GM23338 (cell line): Measurements from ENCODE around the gene ADCY5. TPM values are rescaled to one million over a fixed set of nuclear protein-coding genes. Genes with fewer than 3 reads are reported as not detected.

Source experiments
- ATAC-seq: fragments of 200-7000 bp; cut with Tn5 transposase; 3 replicates; pipeline ENCODE4 v1.9.1; 2020
- DNase-seq: peaks from one replicate; pipeline ENCODE4 v3.0.0-alpha.2; 2015; ENCODE audit warnings: low spot score
- H2AFZ ChIP-seq: fragments of 200-600 bp; sonication (generic); 2 replicates; pipeline ENCODE4 v1.8.0; 2016; ENCODE audit warnings: antibody characterized with exemption, mild to moderate bottlenecking, moderate library complexity
- H3F3A ChIP-seq: fragments of 200-600 bp; sonication (generic); replicated peaks from 2 replicates; pipeline ENCODE4 v1.8.0; 2017; ENCODE audit warnings: antibody characterized with exemption, mixed run types, low read depth
- H3K27ac ChIP-seq: fragments of 200-600 bp; sonication (generic); 2 replicates; pipeline ENCODE4 v1.6.1; 2016; ENCODE audit warnings: low read depth
- H3K27me3 ChIP-seq: fragments of 200-600 bp; sonication (generic); 2 replicates; pipeline ENCODE4 v1.8.0; 2016; ENCODE audit warnings: mild to moderate bottlenecking, mixed run types, moderate library complexity; ENCODE audit not compliant: insufficient read depth
- H3K36me3 ChIP-seq: fragments of 200-600 bp; sonication (generic); 2 replicates; pipeline ENCODE4 v1.8.0; 2016; ENCODE audit warnings: mild to moderate bottlenecking; ENCODE audit not compliant: insufficient read depth
- H3K4me1 ChIP-seq: fragments of 200-600 bp; sonication (generic); 2 replicates; pipeline ENCODE4 v1.8.0; 2016; ENCODE audit warnings: mild to moderate bottlenecking, moderate library complexity; ENCODE audit not compliant: insufficient read depth
- H3K4me2 ChIP-seq: fragments of 200-600 bp; sonication (generic); 2 replicates; pipeline ENCODE4 v1.7.1; 2017; ENCODE audit warnings: mixed run types
- H3K4me3 ChIP-seq: fragments of 200-600 bp; sonication (generic); 2 replicates; pipeline ENCODE4 v1.6.1; 2016; ENCODE audit warnings: mixed run types
- H3K79me2 ChIP-seq: fragments of 200-600 bp; sonication (generic); replicated peaks from 2 replicates; pipeline ENCODE4 v1.8.0; 2017; ENCODE audit warnings: mild to moderate bottlenecking; ENCODE audit not compliant: insufficient read depth
- H3K9me2 ChIP-seq: fragments of 200-600 bp; sonication (generic); 2 replicates; pipeline ENCODE4 v1.8.0; 2017; ENCODE audit not compliant: insufficient read depth
- H4K20me1 ChIP-seq: fragments of 200-600 bp; sonication (generic); replicated peaks from 2 replicates; pipeline ENCODE4 v1.8.0; 2017; ENCODE audit warnings: mild to moderate bottlenecking; ENCODE audit not compliant: insufficient read depth
- H3K27ac Mint-ChIP-seq: 2 replicates; pipeline ENCODE4 v1.8.0; 2020; ENCODE audit warnings: inconsistent platforms, mild to moderate bottlenecking, moderate library complexity, mixed read lengths
- H3K27me3 Mint-ChIP-seq: 3 replicates; pipeline ENCODE4 v1.8.0; 2022; ENCODE audit warnings: low read depth, mild to moderate bottlenecking, moderate library complexity, mixed read lengths, inconsistent platforms; ENCODE audit not compliant: insufficient read depth, poor library complexity
- H3K36me3 Mint-ChIP-seq: 3 replicates; pipeline ENCODE4 v1.8.0; 2021; ENCODE audit warnings: low read depth, mild to moderate bottlenecking, inconsistent platforms, moderate library complexity, mixed read lengths
- H3K4me1 Mint-ChIP-seq: 3 replicates; pipeline ENCODE4 v1.8.0; 2020; ENCODE audit warnings: mild to moderate bottlenecking, inconsistent platforms, mixed read lengths
- H3K4me3 Mint-ChIP-seq: 3 replicates; pipeline ENCODE4 v1.8.0; 2021; ENCODE audit warnings: moderate library complexity, mild to moderate bottlenecking, inconsistent platforms, mixed read lengths
- H3K9me3 Mint-ChIP-seq: 3 replicates; pipeline ENCODE4 v1.8.0; 2020; ENCODE audit warnings: moderate library complexity, mild to moderate bottlenecking, inconsistent platforms, mixed read lengths
- CREB1 ChIP-seq: fragments of 250-450 bp; sonication (Bioruptor Pico); IDR thresholded peaks from 2 replicates; pipeline ENCODE4 v1.5.0; 2020; ENCODE audit warnings: low read depth, mild to moderate bottlenecking, moderate library complexity
- EZH2 ChIP-seq: fragments of 200-600 bp; sonication (generic); IDR thresholded peaks from one replicate; pipeline ENCODE4 v1.8.0; 2017; ENCODE audit warnings: antibody characterized with exemption, mild to moderate bottlenecking, low read depth; ENCODE audit not compliant: unreplicated experiment
- JUNB ChIP-seq: IDR thresholded peaks from one replicate; pipeline ENCODE4 v1.6.1; 2016; ENCODE audit warnings: antibody characterized with exemption; ENCODE audit not compliant: unreplicated experiment
- NANOG ChIP-seq: IDR thresholded peaks from 2 replicates; pipeline ENCODE4 v1.6.1; 2016; ENCODE audit warnings: antibody characterized with exemption, borderline replicate concordance
- POLR2AphosphoS5 ChIP-seq: IDR thresholded peaks from 2 replicates; pipeline ENCODE4 v1.6.1; 2016; ENCODE audit warnings: antibody characterized with exemption, low read depth
- REST ChIP-seq: IDR thresholded peaks from one replicate; pipeline ENCODE4 v1.6.1; 2018; ENCODE audit warnings: antibody characterized with exemption; ENCODE audit not compliant: unreplicated experiment
- ZNF114 ChIP-seq: fragments of 250-450 bp; sonication (Bioruptor Pico); IDR thresholded peaks from 2 replicates; pipeline ENCODE4 v1.5.0; 2020; ENCODE audit warnings: mild to moderate bottlenecking, moderate library complexity
- polyA plus RNA-seq: library from polyadenylated mRNA; unstranded; fragments of >200 nt; fragmentation: Nextera tagmentation; extraction: Ambion mirVana; gene quantifications from 2 replicates; pipeline ENCODE4 v1.2.1, GENCODE V29; 2016
- total RNA-seq: library from RNA; depleted of rRNA; stranded (reverse); fragments of >200 nt; shearing (Covaris generic); gene quantifications from 2 replicates; pipeline ENCODE4 v1.2.3, GENCODE V29; 2014
- TF ChIP-seq, protein P1 (sequence below), 2 experiments: fragments of 200-600 bp in 1 of 2; sonication (generic) in 1 of 2; conservative IDR thresholded peaks; 2 replicates each; pipeline versions ENCODE4 v1.5.1 to v1.6.1; 2016 to 2017; ENCODE audit warnings: antibody characterized with exemption in 2 of 2, low read depth in 2 of 2, mild to moderate bottlenecking in 2 of 2, moderate library complexity in 1 of 2
- TF ChIP-seq, protein P2 (sequence below): IDR thresholded peaks from 2 replicates; pipeline ENCODE4 v1.6.1; 2016; ENCODE audit warnings: antibody characterized with exemption

The ADCY5 gene
- total and polyA plus RNA-seq, 2 experiments from 2014 or later, result 3.5 to 10.2 TPM

DNA sequence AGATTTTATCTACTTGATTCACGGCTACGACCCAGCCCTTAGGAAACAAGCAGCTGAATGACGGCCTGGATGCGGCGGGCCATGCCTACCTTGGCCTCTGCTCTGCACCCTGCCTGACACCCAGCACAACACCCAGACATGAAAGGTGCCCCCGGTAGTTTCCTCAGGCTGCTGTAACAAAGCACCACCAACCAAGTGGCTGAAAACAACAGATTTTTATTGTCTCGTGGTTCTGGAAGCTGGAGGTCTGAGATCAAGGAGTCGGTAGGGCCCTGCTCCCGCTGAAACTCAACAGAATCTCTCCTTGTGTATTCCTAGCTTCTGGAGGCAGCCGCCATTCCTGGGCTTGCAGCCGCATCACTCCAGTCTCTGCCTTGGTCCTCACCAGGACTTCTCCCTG is 111.7 kb downstream of the ADCY5 start (continued):
- TF ChIP-seq, protein P1, sequence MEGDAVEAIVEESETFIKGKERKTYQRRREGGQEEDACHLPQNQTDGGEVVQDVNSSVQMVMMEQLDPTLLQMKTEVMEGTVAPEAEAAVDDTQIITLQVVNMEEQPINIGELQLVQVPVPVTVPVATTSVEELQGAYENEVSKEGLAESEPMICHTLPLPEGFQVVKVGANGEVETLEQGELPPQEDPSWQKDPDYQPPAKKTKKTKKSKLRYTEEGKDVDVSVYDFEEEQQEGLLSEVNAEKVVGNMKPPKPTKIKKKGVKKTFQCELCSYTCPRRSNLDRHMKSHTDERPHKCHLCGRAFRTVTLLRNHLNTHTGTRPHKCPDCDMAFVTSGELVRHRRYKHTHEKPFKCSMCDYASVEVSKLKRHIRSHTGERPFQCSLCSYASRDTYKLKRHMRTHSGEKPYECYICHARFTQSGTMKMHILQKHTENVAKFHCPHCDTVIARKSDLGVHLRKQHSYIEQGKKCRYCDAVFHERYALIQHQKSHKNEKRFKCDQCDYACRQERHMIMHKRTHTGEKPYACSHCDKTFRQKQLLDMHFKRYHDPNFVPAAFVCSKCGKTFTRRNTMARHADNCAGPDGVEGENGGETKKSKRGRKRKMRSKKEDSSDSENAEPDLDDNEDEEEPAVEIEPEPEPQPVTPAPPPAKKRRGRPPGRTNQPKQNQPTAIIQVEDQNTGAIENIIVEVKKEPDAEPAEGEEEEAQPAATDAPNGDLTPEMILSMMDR (conservative IDR thresholded peaks at IDR 0.05; ENCODE audit: low read depth in 2 of 2), result no peak
- TF ChIP-seq NANOG, result no peak

- TF ChIP-seq POLR2AphosphoS5, result no peak
- no peak for TF ChIP-seq JUNB
- no peak for TF ChIP-seq ZNF114
- TF ChIP-seq, protein P2, sequence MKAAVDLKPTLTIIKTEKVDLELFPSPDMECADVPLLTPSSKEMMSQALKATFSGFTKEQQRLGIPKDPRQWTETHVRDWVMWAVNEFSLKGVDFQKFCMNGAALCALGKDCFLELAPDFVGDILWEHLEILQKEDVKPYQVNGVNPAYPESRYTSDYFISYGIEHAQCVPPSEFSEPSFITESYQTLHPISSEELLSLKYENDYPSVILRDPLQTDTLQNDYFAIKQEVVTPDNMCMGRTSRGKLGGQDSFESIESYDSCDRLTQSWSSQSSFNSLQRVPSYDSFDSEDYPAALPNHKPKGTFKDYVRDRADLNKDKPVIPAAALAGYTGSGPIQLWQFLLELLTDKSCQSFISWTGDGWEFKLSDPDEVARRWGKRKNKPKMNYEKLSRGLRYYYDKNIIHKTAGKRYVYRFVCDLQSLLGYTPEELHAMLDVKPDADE, result no peak
- no peak for TF ChIP-seq CREB1 (CRISPR knock-in tag)
- TF ChIP-seq NANOG, result no peak
- Mint-ChIP-seq H3K4me3 (no peak overlapping the region), H3K4me1 (no peaks in the 10 kb centered on the region), H3K27me3 (peaks cover 2% of the 10 kb centered on the region), H3K9me3 (no peaks in the 10 kb centered on the region), H3K27ac (no peak overlapping the region), H3K36me3 (no peaks in the 10 kb centered on the region)
- no peaks in the 10 kb centered on the region for H3F3A ChIP-seq
- no peaks in the 10 kb centered on the region for H4K20me1 ChIP-seq
- no peaks in the 10 kb centered on the region for H3K27me3 ChIP-seq
- no peak overlapping the region for H3K4me2 ChIP-seq
- no peaks in the 10 kb centered on the region for H3K9me2 ChIP-seq
- DNase-seq, result no peak
- H3K27ac ChIP-seq, result no peak overlapping the region
- no peak overlapping the region for H3K4me3 ChIP-seq
- H3K79me2 ChIP-seq, result no peaks in the 10 kb centered on the region
- no peaks in the 10 kb centered on the region for H3K4me1 ChIP-seq
- no peaks in the 10 kb centered on the region for H3K36me3 ChIP-seq
- no peak overlapping the region for H2AFZ ChIP-seq
- ATAC-seq, result no peak
These were observed 112.4 kb downstream of the ADCY5 start for GRCh38 chr3:123336441-123336851.

DNA sequence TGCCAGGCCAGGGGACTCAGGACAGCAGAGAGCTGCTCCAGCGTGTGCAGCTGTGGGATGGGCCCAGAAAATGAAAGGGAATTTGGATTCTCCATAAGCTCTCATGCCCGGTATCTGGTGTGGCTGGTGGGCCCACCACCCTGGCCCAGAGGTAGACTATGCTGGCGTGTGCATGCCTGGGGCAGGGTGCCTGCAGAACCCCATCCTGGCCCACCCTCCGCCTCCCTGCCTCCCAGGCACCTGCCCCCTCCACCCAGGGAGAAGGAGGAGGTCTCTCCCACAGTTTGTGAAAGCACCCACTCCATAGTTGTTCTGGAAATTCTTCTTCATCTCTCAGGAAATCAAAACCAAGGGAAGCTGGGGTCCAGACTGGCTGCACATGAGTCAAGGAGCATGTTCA is 112.9 kb downstream of the ADCY5 start:
- Histone ChIP-seq H3F3A (no peaks in the 10 kb centered on the region), H3K4me1 (no peaks in the 10 kb centered on the region), H3K79me2 (no peaks in the 10 kb centered on the region), H4K20me1 (no peaks in the 10 kb centered on the region), H3K4me3 (no peak overlapping the region), H3K9me2 (no peaks in the 10 kb centered on the region), H3K27me3 (no peaks in the 10 kb centered on the region), H2AFZ (no peak overlapping the region), H3K36me3 (no peaks in the 10 kb centered on the region), H3K4me2 (no peak overlapping the region), H3K27ac (no peak overlapping the region)
- Mint-ChIP-seq H3K36me3 (no peaks in the 10 kb centered on the region), H3K4me1 (no peaks in the 10 kb centered on the region), H3K27ac (no peak overlapping the region), H3K9me3 (no peaks in the 10 kb centered on the region), H3K4me3 (no peak overlapping the region), H3K27me3 (peaks cover 3% of the 10 kb centered on the region)
- ATAC-seq (no peak), DNase-seq (no peak)
- no peak for TF ChIP-seq EZH2
- no peak for TF ChIP-seq REST
- no peak for TF ChIP-seq POLR2AphosphoS5
- TF ChIP-seq NANOG, result no peak
